CD8-positive, alpha-beta memory T cell (primary cell): Measurements from ENCODE around the gene DOCK3. TPM values are rescaled to one million over a fixed set of nuclear protein-coding genes. Genes with fewer than 3 reads are reported as not detected.
A peak's percentile ranks its signal among the peaks of the same experiment; 100 is the strongest.
"Not testable (repeated sequence)": the region's sequence is repeated elsewhere in the genome, so short reads cannot be mapped to it uniquely, and the experiment has no call there.

Experiments
- CTCF ChIA-PET: fragments of 350-600 bp; sonication (Branson Sonifier 250); formaldehyde crosslinking; loops from one replicate; lab custom pipeline; 2021; ENCODE audit warnings: antibody characterized with exemption; lab: Charles Lee
- POLR2A ChIA-PET: fragments of 350-600 bp; sonication (Branson Sonifier 250); formaldehyde crosslinking; loops from one replicate; lab custom pipeline; 2021; ENCODE audit warnings: antibody characterized with exemption; lab: Charles Lee
- DNase-seq, 5 donors: peaks; one replicate each; pipeline versions ENCODE4 v3.0.0 to v3.0.0-alpha.2; 2020 to 2022; ENCODE audit warnings: mixed read lengths in 1 of 5
- H3K27ac ChIP-seq: one replicate; pipeline ENCODE4 v1.7.0; 2013; ENCODE audit warnings: low read depth, mild to moderate bottlenecking, low read length, moderate library complexity
- H3K27me3 ChIP-seq: 2 replicates; pipeline ENCODE4 v1.7.0; 2013; ENCODE audit warnings: low read length, mild to moderate bottlenecking; ENCODE audit not compliant: insufficient read depth, poor library complexity, severe bottlenecking
- H3K36me3 ChIP-seq: 2 replicates; pipeline ENCODE4 v1.7.0; 2013; ENCODE audit warnings: mild to moderate bottlenecking, low read length, moderate library complexity; ENCODE audit not compliant: insufficient read depth
- H3K4me1 ChIP-seq: 2 replicates; pipeline ENCODE4 v1.7.0; 2013; ENCODE audit warnings: mild to moderate bottlenecking, low read length, moderate library complexity; ENCODE audit not compliant: insufficient read depth
- H3K4me3 ChIP-seq: 2 replicates; pipeline ENCODE4 v1.7.0; 2013; ENCODE audit warnings: mild to moderate bottlenecking, low read length
- H3K9me3 ChIP-seq: 2 replicates; pipeline ENCODE4 v1.7.0; 2013; ENCODE audit warnings: mild to moderate bottlenecking, low read length
- H3K27ac Mint-ChIP-seq, 8 donors: one replicate each; pipeline ENCODE4 v1.8.0; 2020 to 2021; ENCODE audit warnings: mixed read lengths in 8 of 8, mild to moderate bottlenecking in 6 of 8, inconsistent platforms in 3 of 8, moderate library complexity in 3 of 8
- H3K27me3 Mint-ChIP-seq, 2 donors: one replicate each; pipeline ENCODE4 v1.8.0; 2020 to 2021; ENCODE audit warnings: mixed read lengths in 2 of 2, mild to moderate bottlenecking in 1 of 2, moderate library complexity in 1 of 2
- H3K36me3 Mint-ChIP-seq, 3 donors: one replicate each; pipeline ENCODE4 v1.8.0; 2020 to 2021; ENCODE audit warnings: mixed read lengths in 3 of 3, inconsistent platforms in 1 of 3, mild to moderate bottlenecking in 1 of 3
- H3K4me1 Mint-ChIP-seq, 3 donors: one replicate each; pipeline ENCODE4 v1.8.0; 2020 to 2021; ENCODE audit warnings: mixed read lengths in 3 of 3, inconsistent platforms in 1 of 3, mild to moderate bottlenecking in 1 of 3
- H3K4me3 Mint-ChIP-seq, 7 donors: one replicate each; pipeline ENCODE4 v1.8.0; 2020 to 2021; ENCODE audit warnings: mixed read lengths in 7 of 7, mild to moderate bottlenecking in 6 of 7, moderate library complexity in 4 of 7, inconsistent platforms in 2 of 7
- H3K9me3 Mint-ChIP-seq, 5 donors: one replicate each; pipeline ENCODE4 v1.8.0; 2020 to 2022; ENCODE audit warnings: mixed read lengths in 5 of 5, mild to moderate bottlenecking in 3 of 5, moderate library complexity in 2 of 5, inconsistent platforms in 1 of 5
- polyA plus RNA-seq: library from polyadenylated mRNA; unstranded; fragments of 300-500 nt; fragmentation: Illumina TruSeq; gene quantifications from one replicate; pipeline ENCODE4 v1.2.3, GENCODE V29; 2021
- total RNA-seq, 2 experiments: library from RNA; stranded (reverse); gene quantifications; one replicate each; pipeline ENCODE4 v1.2.3, GENCODE V29; 2021

DOCK3 gene
- total and polyA plus RNA-seq, 3 experiments from 2014 or later: 0.16 to 2.1 (median 2.0) TPM

DNA sequence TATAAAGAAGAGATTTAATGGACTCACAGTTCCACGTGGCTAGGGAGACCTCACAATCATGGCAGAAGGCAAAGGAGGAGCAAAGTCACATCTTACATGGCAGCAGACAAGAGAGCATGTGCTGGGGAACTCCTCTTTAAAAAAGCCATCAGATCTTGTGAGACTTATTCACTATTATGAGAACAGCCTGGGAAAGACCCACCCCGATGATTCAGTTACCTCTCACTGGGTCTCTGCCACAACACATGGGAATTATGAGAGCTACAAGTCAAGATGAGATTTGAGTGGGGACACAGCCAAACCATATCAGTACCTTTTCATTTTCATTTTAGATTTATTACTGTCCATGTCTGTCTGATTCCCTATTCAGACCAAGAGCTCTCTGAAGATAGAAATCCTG is 258.2 kb downstream of the DOCK3 start:
- H3K36me3 Mint-ChIP-seq: peaks cover 0 to 35% (median 7%) of the 10 kb centered on the region in 3 donors
- H3K4me1 Mint-ChIP-seq, H3K4me1 ChIP-seq, H3K27me3 ChIP-seq, H3K27ac Mint-ChIP-seq, POLR2A ChIA-PET, H3K4me3 Mint-ChIP-seq, CTCF ChIA-PET, H3K9me3 ChIP-seq, H3K27ac ChIP-seq, H3K36me3 ChIP-seq, DNase-seq, H3K4me3 ChIP-seq: not testable (repeated sequence)
- peaks cover 10 to 17% (median 11%) of the 10 kb centered on the region in 5 donors for H3K9me3 Mint-ChIP-seq
- H3K27me3 Mint-ChIP-seq: peaks cover 21 to 56% of the 10 kb centered on the region in 2 donors

DNA sequence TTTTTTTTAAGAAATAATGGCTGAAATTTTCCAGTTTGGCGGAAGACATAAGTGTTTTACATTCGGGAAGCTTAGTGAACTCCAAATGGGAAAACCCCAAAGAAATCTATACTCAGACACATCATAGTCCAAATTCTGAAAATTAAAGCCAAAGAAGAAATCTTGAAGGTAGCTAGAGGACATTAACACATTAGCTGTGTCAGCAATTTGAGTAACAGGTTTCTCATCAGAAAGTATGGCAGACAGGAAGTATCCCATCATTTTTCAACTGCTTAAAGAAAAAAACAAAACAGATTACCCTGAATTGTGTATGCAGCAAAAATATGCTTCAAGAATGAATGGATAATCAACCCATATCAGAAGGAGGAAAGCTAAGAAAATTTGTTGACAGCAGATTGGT is 261.7 kb downstream of the DOCK3 start:
- ChIA-PET CTCF (no interaction called here), POLR2A (no interaction called here)
- Mint-ChIP-seq H3K27ac (no peak overlapping the region), H3K9me3 (peaks cover 10 to 17% (median 11%) of the 10 kb centered on the region in 5 donors), H3K4me3 (no peak overlapping the region), H3K36me3 (peaks cover 0 to 32% (median 7%) of the 10 kb centered on the region in 3 donors), H3K4me1 (no peaks in the 10 kb centered on the region), H3K27me3 (peaks cover 19 to 39% of the 10 kb centered on the region in 2 donors)
- Histone ChIP-seq H3K36me3 (no peaks in the 10 kb centered on the region), H3K9me3 (no peaks in the 10 kb centered on the region), H3K4me3 (no peak overlapping the region), H3K27me3 (no peaks in the 10 kb centered on the region), H3K27ac (no peak overlapping the region), H3K4me1 (no peaks in the 10 kb centered on the region)
- DNase-seq: no peak

DNA sequence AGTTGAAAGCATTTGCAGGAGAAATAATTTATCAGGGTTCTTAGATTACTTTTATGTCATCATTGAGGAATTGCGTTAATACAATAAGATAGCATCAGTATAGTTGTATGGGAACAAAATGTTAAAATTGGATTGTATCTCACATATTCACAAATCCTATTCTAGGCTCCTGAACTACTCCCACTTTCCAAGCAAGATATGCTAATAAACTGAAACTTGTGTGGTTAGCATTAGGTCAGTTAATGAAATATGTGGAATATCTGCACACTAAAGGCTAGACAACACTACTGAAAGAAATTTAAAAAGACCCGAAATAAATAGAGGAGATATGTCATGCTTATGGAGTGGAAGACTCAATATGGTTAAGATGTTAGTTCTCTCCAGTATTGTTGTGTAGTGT is 272.7 kb downstream of the DOCK3 start:
- Histone ChIP-seq H3K27me3 (no peaks in the 10 kb centered on the region), H3K27ac (no peak overlapping the region), H3K36me3 (no peaks in the 10 kb centered on the region), H3K4me1 (peaks cover 3% of the 10 kb centered on the region), H3K9me3 (no peaks in the 10 kb centered on the region), H3K4me3 (no peak overlapping the region)
- no peak overlapping the region for H3K27ac Mint-ChIP-seq
- DNase-seq: no peak
- H3K9me3 Mint-ChIP-seq: no peaks in the 10 kb centered on the region
- H3K4me1 Mint-ChIP-seq: peaks cover 13 to 15% (median 14%) of the 10 kb centered on the region in 3 donors
- H3K36me3 Mint-ChIP-seq: peaks cover 0 to 1% (median 0%) of the 10 kb centered on the region in 3 donors
- POLR2A ChIA-PET: no interaction called here
- no peak overlapping the region for H3K4me3 Mint-ChIP-seq
- peaks cover 3 to 7% of the 10 kb centered on the region in 2 donors for H3K27me3 Mint-ChIP-seq
- CTCF ChIA-PET: no interaction called here

DNA sequence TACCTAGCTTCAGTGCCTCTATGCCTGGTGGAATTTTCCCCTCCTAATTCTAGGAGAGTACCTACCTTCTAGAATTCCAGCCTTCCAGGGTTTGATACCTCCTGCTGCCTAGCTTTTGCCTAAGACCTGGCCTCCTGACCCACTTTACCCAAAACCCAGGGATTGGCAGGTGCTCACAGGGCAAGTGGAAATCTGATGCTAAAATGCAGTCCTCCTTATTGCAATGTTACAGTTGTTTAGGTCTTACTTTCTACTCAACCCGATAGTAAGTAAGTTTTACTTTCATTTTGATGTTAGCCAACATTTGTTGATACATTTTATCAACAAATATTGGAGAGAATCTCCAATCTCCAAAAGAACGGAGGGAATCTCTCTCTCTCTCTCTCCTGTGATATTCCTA is 275.9 kb downstream of the DOCK3 start:
- no peaks in the 10 kb centered on the region for H3K36me3 ChIP-seq

DNA sequence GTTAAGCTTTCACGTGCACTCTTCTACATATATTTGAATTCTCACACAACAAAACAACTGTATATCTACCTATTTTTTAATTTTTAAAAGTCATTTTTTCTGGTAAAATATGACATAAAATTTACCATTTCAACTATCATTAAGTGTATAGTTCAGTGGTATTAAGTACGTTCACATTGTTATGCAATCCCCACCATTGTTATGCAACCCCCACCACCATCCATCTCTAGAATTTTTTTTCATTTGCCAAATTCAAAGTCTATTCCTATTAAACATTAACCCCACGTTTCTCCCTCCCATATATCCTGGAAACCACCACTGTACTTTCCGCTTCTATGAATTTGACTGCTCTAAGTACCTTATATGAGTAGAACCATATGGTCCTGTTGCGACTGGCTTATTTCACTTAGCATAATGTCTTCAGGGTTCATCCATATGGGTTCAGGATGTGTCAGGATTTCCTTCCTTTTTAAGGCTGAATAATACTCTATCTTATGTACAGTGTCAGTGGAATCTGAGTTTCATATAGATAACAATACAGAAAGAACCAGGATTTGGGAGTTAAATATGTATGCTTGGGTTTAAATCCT is 279.2 kb downstream of the DOCK3 start:
- no peaks in the 10 kb centered on the region for H3K9me3 ChIP-seq
- H3K4me1 ChIP-seq: peaks cover 3% of the 10 kb centered on the region
- Mint-ChIP-seq H3K4me3 (no peak overlapping the region), H3K4me1 (peaks cover 13 to 15% (median 14%) of the 10 kb centered on the region in 3 donors), H3K9me3 (no peaks in the 10 kb centered on the region), H3K27ac (no peak overlapping the region), H3K36me3 (no peaks in the 10 kb centered on the region), H3K27me3 (peaks cover 6 to 10% of the 10 kb centered on the region in 2 donors)
- H3K27me3 ChIP-seq: no peaks in the 10 kb centered on the region
- H3K4me3 ChIP-seq: no peak overlapping the region
- no peaks in the 10 kb centered on the region for H3K36me3 ChIP-seq
- H3K27ac ChIP-seq: no peak overlapping the region
- DNase-seq: no peak
- ChIA-PET POLR2A (no interaction called here), CTCF (no interaction called here)

More for the DNA sequence above, 275.9 kb downstream of the DOCK3 start:
- Mint-ChIP-seq H3K27ac (peak overlapping the region in 6 of 8 donors; percentile 17 to 83 (median 66)), H3K9me3 (no peaks in the 10 kb centered on the region), H3K27me3 (peaks cover 3 to 8% of the 10 kb centered on the region in 2 donors), H3K4me3 (peak overlapping the region; percentile 40 to 83 (median 76)), H3K36me3 (peaks cover 0 to 1% (median 0%) of the 10 kb centered on the region in 3 donors), H3K4me1 (peaks cover 13 to 15% (median 14%) of the 10 kb centered on the region in 3 donors)
- Histone ChIP-seq H3K4me3 (peak overlapping the region; percentile 3), H3K4me1 (peaks cover 3% of the 10 kb centered on the region), H3K9me3 (no peaks in the 10 kb centered on the region), H3K27me3 (no peaks in the 10 kb centered on the region), H3K27ac (no peak overlapping the region)
- DNase-seq: no peak
- POLR2A ChIA-PET: no interaction called here
- CTCF ChIA-PET: interaction anchor here (0.9 kb wide), 1 partner anchor 21 kb away, joined by 3 read pairs; no protein-coding TSS in a partner anchor

DNA sequence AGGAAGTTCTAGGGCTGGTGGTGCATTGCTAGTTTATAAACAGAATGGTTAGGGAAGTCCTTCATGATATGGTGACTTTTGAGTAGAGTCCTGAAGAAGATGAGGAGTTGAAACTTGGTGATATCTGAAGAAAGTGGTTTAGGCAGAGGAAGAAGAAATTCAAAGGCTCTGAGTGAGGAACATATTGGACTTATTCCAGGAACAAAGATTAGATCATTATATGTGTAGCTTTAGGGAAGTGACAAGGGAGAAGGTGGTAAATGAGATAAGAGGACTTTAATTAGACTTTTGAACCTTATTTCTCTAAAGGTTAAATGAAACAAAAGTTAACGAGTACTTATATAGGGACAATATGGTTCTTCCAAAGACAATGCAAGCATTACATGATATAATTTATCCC is 286.7 kb downstream of the DOCK3 start:
- no peaks in the 10 kb centered on the region for H3K36me3 ChIP-seq
- Mint-ChIP-seq H3K4me1 (no peaks in the 10 kb centered on the region), H3K27ac (no peak overlapping the region), H3K36me3 (no peaks in the 10 kb centered on the region), H3K27me3 (peaks cover 10 to 42% of the 10 kb centered on the region in 2 donors), H3K4me3 (no peak overlapping the region), H3K9me3 (no peaks in the 10 kb centered on the region)
- H3K4me3 ChIP-seq: no peak overlapping the region
- ChIA-PET CTCF (no interaction called here), POLR2A (no interaction called here)
- H3K9me3 ChIP-seq: no peaks in the 10 kb centered on the region
- no peaks in the 10 kb centered on the region for H3K4me1 ChIP-seq
- no peak overlapping the region for H3K27ac ChIP-seq
- no peak for DNase-seq
- H3K27me3 ChIP-seq: no peaks in the 10 kb centered on the region

DNA sequence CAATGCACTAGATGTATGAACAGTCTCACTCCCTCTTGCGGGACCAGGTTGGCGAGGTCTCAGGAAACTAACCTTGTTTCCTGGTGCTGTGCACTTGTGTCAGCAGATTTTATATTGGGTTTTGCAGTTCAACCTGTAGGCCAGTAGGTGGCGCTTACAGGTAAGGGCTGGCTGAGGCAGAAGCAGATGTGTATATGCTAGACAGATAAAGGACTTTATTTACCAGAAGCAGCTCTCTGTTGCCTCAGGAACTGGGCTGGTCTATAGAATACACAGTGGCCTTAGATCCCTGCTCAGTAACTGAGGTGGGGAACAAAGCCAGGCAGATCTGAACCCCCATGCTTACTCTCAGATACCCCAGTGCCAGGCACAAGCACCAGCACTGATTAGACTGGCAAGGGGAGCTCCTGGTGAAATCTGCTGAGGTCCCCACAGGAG is 296.8 kb downstream of the DOCK3 start:
- POLR2A ChIA-PET: interaction anchor here (0.8 kb wide), 1 partner anchor 54 kb away, joined by 4 read pairs; no protein-coding TSS in a partner anchor
- Mint-ChIP-seq H3K4me3 (peak overlapping the region in 3 of 7 donors; percentile 16 to 56 (median 28)), H3K27me3 (no peaks in the 10 kb centered on the region), H3K9me3 (peaks cover 0 to 5% (median 2%) of the 10 kb centered on the region in 5 donors), H3K4me1 (peaks cover 21 to 24% (median 24%) of the 10 kb centered on the region in 3 donors), H3K27ac (peak overlapping the region in 5 of 8 donors; percentile 40 to 79 (median 77)), H3K36me3 (peaks cover 0 to 1% (median 0%) of the 10 kb centered on the region in 3 donors)
- H3K27me3 ChIP-seq: no peaks in the 10 kb centered on the region
- DNase-seq: peak; percentile 28 to 74 (median 72)
- peaks cover 14% of the 10 kb centered on the region for H3K4me1 ChIP-seq
- H3K4me3 ChIP-seq: no peak overlapping the region
- no peak overlapping the region for H3K27ac ChIP-seq
- no peaks in the 10 kb centered on the region for H3K9me3 ChIP-seq
- CTCF ChIA-PET: interaction anchor here (0.5 to 2.1 kb wide), 40 partner anchors 8 to 460 kb away, joined by 3 to 31 read pairs (median 4); partner anchors contain the start of gene HEMK1
- no peaks in the 10 kb centered on the region for H3K36me3 ChIP-seq

DNA sequence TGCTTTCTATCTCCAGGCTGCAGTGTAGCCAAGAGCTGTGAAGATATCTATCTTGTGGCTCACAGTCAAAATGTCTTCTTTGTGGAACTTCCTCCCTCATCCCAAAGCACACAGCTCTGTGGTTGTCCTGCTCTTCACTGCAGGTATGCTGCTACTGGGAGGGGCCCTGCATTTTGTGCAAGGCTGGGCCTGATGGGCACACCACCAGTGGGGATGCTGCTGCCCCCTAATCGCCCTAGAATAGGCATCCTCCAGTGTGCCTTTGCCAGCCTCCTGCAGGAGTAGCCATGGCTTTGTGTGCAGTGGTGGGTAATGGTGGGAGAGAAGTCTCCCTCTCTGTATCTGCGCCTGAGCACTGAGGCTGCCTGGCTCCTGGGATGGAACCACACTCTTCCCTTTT is 297.3 kb downstream of the DOCK3 start:
- no peak for DNase-seq
- CTCF ChIA-PET: interaction anchor here (0.5 to 2.1 kb wide), 40 partner anchors 7 to 460 kb away, joined by 3 to 31 read pairs (median 4); partner anchors contain the start of gene HEMK1
- no peak overlapping the region for H3K27ac ChIP-seq
- H3K9me3 ChIP-seq: no peaks in the 10 kb centered on the region
- POLR2A ChIA-PET: interaction anchor here (0.8 kb wide), 1 partner anchor 54 kb away, joined by 4 read pairs; no protein-coding TSS in a partner anchor
- H3K27me3 ChIP-seq: no peaks in the 10 kb centered on the region
- Mint-ChIP-seq H3K4me3 (peak overlapping the region in 4 of 7 donors; percentile 13 to 56 (median 22)), H3K9me3 (peaks cover 0 to 5% (median 2%) of the 10 kb centered on the region in 5 donors), H3K27ac (peak overlapping the region in 7 of 8 donors; percentile 35 to 95 (median 77)), H3K4me1 (peaks cover 21 to 24% (median 24%) of the 10 kb centered on the region in 3 donors), H3K27me3 (no peaks in the 10 kb centered on the region), H3K36me3 (peaks cover 0 to 1% (median 0%) of the 10 kb centered on the region in 3 donors)
- no peak overlapping the region for H3K4me3 ChIP-seq
- H3K4me1 ChIP-seq: peaks cover 14% of the 10 kb centered on the region
- no peaks in the 10 kb centered on the region for H3K36me3 ChIP-seq
